ENCODE measurements around the gene AQP1. TPM values are rescaled to one million over a fixed set of nuclear protein-coding genes. Genes with fewer than 3 reads are reported as not detected.
A peak's percentile ranks its signal among the peaks of the same experiment; 100 is the strongest.

AQP1 gene
- polyA plus RNA-seq, 3 donors = 0.03 TPM; not detected in 2

- Mint-ChIP-seq H3K27ac (peak overlapping the region in 1 of 7 donors; percentile 60), H3K36me3 (no peaks in the 10 kb centered on the region), H3K4me1 (no peaks in the 10 kb centered on the region), H3K27me3 (ENCODE audit: low read depth in 3 of 3) (peaks cover 3 to 4% (median 3%) of the 10 kb centered on the region in 3 donors), H3K9me3 (peaks cover 0 to 2% (median 0%) of the 10 kb centered on the region in 7 donors), H3K4me3 (no peak overlapping the region)
- no peak overlapping the region for H3K27ac ChIP-seq (ENCODE audit: low read depth in 1 of 2, low read length in 2 of 2)
- no peak for DNase-seq
- no peak overlapping the region for H2AFZ ChIP-seq (ENCODE audit: insufficient read depth, low read depth, low read length, poor library complexity, severe bottlenecking)
- H3K9me3 ChIP-seq (replicated peaks in 1 of 2; ENCODE audit: control insufficient read depth in 1 of 2, insufficient read depth in 1 of 2, low read length in 2 of 2) = no peaks in the 10 kb centered on the region
- no peak overlapping the region for H3K4me3 ChIP-seq (replicated peaks in 1 of 3; ENCODE audit: low read depth in 2 of 3, low read length in 3 of 3)
- no peaks in the 10 kb centered on the region for H4K20me1 ChIP-seq (ENCODE audit: insufficient read depth, low read length)
- intact Hi-C loops (cut with micrococcal nuclease) = no loop called here
- H3K36me3 ChIP-seq (replicated peaks in 1 of 2; ENCODE audit: control insufficient read depth in 1 of 2, insufficient read depth in 2 of 2, low read length in 2 of 2) = no peaks in the 10 kb centered on the region
- no peak for TF ChIP-seq CTCF (IDR thresholded peaks at IDR 0.05)
- H3K27me3 ChIP-seq (ENCODE audit: control insufficient read depth in 2 of 2, insufficient read depth in 2 of 2, low read length in 2 of 2) = no peaks in the 10 kb centered on the region
- no peaks in the 10 kb centered on the region for H3K79me2 ChIP-seq (ENCODE audit: insufficient read depth, low read length)
- WGBS (ENCODE audit: insufficient coverage) = 80% methylated on average over 1 of the region's 2 CpGs
- no peaks in the 10 kb centered on the region for H3K4me1 ChIP-seq (ENCODE audit: control insufficient read depth in 1 of 2, insufficient read depth in 2 of 2, low read length in 2 of 2)
- H3K9ac ChIP-seq (ENCODE audit: insufficient read depth, low read length, poor library complexity, severe bottlenecking) = no peak overlapping the region
- H3K4me2 ChIP-seq (replicated peaks; ENCODE audit: extremely low read depth, low read length, poor library complexity, severe bottlenecking) = no peak overlapping the region
Observed at GRCh38 chr7:30897770-30898169, 13.9 kb upstream of the AQP1 start.

- Histone ChIP-seq H3K4me1 (ENCODE audit: control insufficient read depth in 1 of 2, insufficient read depth in 2 of 2, low read length in 2 of 2) (no peaks in the 10 kb centered on the region), H3K4me2 (replicated peaks; ENCODE audit: extremely low read depth, low read length, poor library complexity, severe bottlenecking) (no peak overlapping the region), H3K9me3 (replicated peaks in 1 of 2; ENCODE audit: control insufficient read depth in 1 of 2, insufficient read depth in 1 of 2, low read length in 2 of 2) (no peaks in the 10 kb centered on the region), H2AFZ (ENCODE audit: insufficient read depth, low read depth, low read length, poor library complexity, severe bottlenecking) (no peak overlapping the region), H3K27ac (ENCODE audit: low read depth in 1 of 2, low read length in 2 of 2) (no peak overlapping the region), H3K4me3 (replicated peaks in 1 of 3; ENCODE audit: low read depth in 2 of 3, low read length in 3 of 3) (no peak overlapping the region), H3K36me3 (replicated peaks in 1 of 2; ENCODE audit: control insufficient read depth in 1 of 2, insufficient read depth in 2 of 2, low read length in 2 of 2) (no peaks in the 10 kb centered on the region), H4K20me1 (ENCODE audit: insufficient read depth, low read length) (no peaks in the 10 kb centered on the region), H3K27me3 (ENCODE audit: control insufficient read depth in 2 of 2, insufficient read depth in 2 of 2, low read length in 2 of 2) (no peaks in the 10 kb centered on the region), H3K9ac (ENCODE audit: insufficient read depth, low read length, poor library complexity, severe bottlenecking) (no peak overlapping the region), H3K79me2 (ENCODE audit: insufficient read depth, low read length) (no peaks in the 10 kb centered on the region)
- Mint-ChIP-seq H3K27me3 (ENCODE audit: low read depth in 3 of 3) (peaks cover 3 to 4% (median 3%) of the 10 kb centered on the region in 3 donors), H3K36me3 (no peaks in the 10 kb centered on the region), H3K9me3 (peaks cover 0 to 2% (median 0%) of the 10 kb centered on the region in 7 donors), H3K4me3 (no peak overlapping the region), H3K4me1 (no peaks in the 10 kb centered on the region), H3K27ac (no peak overlapping the region)
- no peak for DNase-seq
- WGBS (ENCODE audit: insufficient coverage) = 76% methylated on average over 12 of the region's 12 CpGs
- TF ChIP-seq CTCF (IDR thresholded peaks at IDR 0.05) = no peak
- intact Hi-C loops (cut with micrococcal nuclease) = no loop called here
Observed at GRCh38 chr7:30898411-30898810, 13.2 kb upstream of the AQP1 start.

Data from CD14-positive monocyte (primary cell).